ENCODE measurements around the gene SMG7. TPM values are rescaled to one million over a fixed set of nuclear protein-coding genes. Genes with fewer than 3 reads are reported as not detected.

The SMG7 gene
- total RNA-seq, 1 donor from 2014 or later = 25.3 TPM

DNA sequence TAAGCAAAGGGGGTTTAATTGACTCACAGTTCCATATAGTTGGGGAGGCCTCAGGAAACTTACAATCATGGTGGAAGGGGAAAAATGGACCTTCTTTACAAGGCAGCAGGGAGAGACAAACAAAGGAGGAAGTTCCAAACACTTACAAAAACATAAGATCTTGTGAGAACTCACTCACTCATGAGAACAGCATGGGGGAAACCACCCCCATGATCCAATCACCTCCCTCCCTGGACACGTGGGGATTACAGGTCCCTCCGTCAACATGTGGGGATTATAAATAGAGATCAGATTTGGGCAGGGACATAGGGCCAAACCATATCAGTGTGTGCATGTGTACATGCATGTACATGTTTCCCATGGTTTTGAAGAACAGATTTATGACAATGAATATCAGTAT is 5.5 kb upstream of the SMG7 start:
- ATAC-seq (no peak), DNase-seq (ENCODE audit: low spot score) (no peak)

DNA sequence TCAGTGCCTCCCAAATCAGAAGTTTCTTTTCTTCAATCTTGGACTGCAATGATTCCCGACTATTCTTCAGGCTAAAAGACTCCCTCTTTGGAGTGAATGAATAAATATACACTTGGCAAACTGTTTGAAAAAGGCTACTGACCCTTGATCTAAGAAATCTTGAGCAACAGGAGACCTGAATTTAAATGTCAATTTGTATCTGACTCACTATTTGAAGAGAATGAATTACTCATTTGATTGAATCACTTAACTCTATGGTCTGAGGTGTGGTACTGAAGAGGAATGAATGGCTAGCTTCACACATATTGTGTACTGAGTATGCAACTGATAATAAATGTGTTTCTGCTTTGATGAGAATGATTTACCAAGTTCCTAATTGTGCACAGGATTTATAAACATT is 4.6 kb upstream of the SMG7 start:
- DNase-seq (ENCODE audit: low spot score) (no peak), ATAC-seq (no peak)

DNA sequence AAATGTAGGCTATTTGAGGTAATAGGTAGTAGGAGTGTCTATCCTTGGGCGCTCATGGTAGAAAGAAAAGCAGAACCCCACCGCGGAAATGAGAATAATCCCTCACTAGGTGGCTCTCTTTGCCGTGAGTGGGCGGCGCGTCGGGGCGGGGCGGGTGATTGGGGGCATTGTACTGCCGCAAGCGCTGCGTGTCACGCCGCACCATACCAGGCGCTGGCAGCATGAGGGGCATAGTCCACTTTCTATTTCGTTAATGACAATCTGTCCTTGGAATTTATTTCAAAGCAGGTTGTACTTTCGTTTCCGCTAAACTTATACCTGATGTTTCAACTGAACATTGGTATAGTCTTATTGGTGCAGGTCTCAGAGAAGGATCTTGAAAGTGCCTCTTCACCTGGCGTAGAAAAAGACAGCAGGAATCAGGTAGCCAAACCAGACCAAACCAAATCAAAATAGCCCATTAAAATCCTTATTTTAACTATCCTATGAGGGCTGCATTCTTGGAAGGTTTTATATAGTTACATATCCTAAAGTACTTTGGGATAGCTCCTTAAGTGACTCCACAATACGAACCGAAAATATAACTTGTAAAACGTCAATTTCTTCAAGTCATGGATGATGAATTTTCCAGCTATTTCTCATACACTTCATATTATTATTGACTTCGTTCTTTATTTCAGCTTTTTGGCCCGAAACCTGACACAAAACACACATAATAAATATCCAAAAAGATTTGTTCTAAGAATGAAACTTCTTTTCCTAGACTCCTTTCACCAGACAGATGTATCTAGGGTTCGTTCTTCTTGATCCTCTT is 1.9 kb upstream of the SMG7 start:
- ATAC-seq = peak; percentile 64
- DNase-seq (ENCODE audit: low spot score) = peak; percentile 95

DNA sequence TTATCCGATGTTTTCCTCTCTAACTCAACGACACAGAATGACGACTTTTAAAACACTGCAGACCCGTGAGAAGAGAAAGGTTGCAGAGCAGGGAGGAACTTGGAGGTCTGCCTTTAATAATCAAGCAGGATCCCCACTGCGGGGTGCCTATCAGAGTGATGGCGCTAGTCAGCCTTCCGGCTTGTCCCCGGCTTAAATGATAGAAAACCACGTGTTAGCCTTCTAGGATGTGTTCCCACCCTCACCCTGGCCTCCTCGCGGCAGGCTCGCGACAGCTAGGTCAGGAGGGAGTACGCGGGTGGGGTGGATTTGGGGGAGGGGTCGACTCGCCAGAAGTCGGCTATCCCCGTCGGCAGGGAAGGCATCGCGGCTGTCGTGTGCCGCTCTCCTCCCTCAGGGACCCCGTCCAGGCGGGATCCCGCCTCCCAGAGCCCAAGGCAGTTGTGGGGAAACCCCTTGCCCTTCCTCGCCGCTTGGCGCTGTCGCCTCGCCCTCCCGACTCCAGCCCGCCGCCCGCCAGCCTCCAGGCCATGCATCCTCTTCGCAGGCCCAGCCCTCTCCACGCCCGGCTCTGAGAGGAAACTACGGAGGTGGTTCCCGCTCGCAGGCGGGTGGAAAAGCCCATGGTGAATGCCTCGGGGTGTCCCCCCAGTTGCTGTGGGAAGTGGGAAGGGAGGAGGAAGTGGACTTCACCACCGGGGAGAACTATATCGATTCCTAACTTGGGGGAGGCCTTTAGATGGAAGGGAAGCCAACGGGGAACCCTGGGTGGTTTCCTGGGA is 1.1 kb upstream of the SMG7 start:
- ATAC-seq = peak; percentile 45
- peak; percentile 75 for DNase-seq (ENCODE audit: low spot score)

DNA sequence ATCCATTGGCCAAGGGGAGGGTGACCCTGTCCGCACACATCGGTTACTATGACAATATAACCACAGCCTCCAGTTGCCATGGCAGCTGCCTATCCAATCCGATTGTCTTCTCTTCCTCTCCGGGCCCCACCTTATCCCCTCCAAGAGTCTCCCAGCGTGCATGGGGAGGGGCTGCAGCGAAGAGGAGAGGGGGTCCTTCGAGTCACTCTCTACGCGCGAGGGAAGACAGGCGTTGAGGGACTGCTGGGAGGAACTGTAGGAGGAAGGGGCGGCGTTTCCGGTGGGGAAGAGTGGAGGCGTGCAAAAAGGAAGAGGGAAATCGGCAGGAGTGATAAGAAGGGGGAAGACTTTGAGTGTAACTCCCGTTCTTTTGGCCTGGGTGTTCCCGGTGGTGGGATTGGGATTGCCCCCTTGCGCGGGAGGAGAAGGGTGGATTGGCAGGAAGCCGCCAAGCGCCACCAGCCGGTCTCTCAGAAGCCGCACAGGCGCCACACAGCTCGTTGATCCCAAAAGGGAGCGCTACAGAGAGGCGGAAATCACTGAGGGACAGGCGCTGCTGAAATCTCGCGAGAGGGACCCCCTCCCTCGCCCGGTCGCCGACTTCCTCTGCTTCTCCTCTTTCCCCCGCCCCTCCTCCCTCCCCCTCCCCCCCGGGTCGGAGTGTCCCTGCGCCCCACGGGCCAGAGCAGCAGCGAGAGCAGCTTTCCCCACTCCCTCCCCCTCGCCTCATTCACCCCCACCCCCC is 384 bp upstream of the SMG7 start:
- DNase-seq (ENCODE audit: low spot score) = peak; percentile 98

DNA sequence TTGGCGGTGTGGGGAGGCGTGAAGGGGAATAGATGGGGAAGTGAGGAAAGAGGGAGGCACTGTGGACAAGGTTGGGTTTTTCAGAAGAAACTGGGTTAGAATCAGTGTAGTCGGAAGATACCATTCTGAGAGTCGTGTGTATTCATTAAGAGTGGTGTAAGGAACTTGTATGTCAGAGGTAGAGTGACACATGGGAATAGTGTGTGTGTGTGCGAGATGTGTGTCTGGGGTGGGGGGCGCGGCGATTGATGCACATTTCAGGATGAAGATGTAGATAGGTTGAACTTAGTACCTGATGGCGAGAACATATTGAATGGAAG is 878 bp downstream of the SMG7 start:
- no peak for ATAC-seq
- no peak for DNase-seq (ENCODE audit: low spot score)

More for the DNA sequence above, 384 bp upstream of the SMG7 start:
- peak; percentile 78 for ATAC-seq

DNA sequence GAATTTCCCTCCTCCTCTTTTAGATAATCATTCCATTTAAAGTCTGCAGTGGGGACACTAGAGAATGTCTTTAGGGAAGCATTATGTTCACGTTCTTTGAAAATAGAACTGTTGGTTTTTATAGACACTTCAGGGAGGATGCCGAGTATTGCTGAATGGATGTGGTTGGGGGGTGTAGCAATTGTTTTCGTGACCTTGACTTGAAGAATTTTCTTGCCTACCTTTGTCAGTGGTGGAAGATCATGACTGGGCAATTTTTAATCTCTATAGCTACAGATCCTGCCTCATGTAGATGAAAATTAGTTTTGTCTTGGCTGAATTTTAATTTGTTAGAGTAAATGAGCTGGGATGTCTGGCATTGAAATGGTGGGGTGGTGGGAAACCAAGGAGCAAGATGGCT is 3.8 kb downstream of the SMG7 start:
- no peak for ATAC-seq
- DNase-seq (ENCODE audit: low spot score) = no peak

DNA sequence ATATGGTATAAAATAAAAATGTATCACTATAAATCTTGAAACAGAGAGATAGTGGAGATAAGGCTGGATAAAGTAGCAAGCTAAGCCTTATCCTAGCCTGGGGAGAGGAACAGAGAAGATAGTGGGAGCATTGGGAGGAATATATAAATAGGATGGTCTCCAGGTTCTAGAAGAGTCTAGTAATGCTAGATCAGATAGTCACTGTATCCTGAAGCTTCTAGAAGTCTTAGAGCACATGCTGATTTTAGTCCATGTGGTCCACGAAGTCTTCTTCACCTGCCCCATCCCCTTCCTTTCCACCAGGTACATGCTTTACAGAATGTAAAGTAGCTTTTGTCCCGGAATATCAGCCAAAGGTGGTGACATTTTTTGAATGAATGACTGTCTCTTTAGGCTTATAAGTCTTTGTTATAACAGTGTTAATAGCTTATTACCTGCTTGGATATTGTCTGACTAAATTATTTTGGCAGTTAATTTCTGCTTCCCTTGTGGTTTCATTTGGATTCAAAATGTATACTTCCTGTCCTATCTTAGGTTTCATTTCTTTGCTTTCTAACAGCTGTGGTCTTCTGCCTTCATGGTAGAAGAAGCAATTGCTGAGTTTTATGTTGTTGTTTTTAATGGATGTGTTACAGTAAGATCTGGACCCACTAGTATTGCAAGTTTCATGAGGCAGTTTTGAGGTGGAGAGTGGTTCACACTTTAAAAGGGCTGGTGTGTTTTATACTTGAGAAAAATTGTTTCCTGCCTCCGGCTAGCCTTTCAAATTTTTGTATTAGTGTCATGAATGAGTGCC is 5.9 kb downstream of the SMG7 start:
- ATAC-seq = no peak
- no peak for DNase-seq (ENCODE audit: low spot score)

DNA sequence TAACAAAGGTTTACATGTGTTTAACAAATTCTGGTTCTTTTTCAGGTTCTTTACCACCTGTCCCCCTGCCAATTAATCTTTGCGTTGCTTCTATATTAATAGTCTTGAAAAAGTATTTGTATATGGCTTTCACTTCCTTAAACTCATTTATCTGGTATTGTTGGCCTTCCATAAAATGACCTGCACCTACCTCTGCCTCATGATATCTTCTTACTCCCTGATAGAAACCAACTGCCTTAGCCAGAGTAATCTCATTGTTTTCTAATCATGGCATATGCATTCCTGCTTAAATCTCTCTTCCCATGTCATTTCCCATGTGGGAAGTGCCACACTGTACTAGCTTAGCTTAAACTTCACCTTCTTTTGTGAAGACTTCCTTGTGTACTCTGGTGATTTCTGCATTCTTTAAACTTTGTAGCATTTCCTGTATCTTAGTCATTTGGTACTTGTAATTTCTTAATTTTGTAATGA is 8.7 kb downstream of the SMG7 start:
- ATAC-seq (no peak), DNase-seq (ENCODE audit: low spot score) (no peak)

DNA sequence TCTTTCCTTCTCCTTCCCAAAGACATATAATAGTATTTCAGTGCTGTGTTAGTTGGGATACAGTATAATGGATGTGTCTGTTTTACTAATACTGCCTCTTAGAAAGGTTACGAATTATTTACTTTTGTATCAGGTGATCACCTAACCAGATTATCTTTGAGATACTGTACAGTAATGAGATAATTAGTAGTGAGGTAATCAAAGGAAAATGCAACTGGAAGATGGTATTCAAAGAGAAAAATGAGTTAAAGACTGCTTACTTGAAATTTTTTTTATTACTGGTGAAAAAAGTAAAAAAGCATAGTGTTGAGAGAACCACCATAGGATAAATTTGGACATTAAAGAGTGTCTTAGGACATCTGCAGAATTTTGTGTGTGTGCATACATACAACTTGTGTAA is 10.9 kb downstream of the SMG7 start:
- DNase-seq (ENCODE audit: low spot score) = no peak
- no peak for ATAC-seq

DNA sequence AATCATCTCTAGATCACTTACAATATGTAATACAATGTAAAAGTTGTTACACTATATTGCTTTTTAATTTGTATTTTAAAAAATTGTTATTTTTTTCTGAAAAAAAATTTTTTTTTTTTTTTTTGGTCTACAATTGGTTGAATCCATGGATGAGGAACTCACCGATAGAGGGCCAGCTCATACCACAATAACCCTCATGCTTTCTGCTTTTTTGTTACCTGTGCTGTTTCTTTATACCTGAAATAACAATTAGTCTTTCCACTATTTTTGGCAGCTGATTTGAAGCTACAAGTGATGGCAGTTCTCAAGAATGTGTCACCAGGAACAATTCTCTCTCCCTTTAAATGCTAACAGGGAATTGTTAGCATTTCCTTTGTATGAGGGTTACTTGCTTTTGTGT is 12.0 kb downstream of the SMG7 start:
- no peak for ATAC-seq
- DNase-seq (ENCODE audit: low spot score) = no peak

DNA sequence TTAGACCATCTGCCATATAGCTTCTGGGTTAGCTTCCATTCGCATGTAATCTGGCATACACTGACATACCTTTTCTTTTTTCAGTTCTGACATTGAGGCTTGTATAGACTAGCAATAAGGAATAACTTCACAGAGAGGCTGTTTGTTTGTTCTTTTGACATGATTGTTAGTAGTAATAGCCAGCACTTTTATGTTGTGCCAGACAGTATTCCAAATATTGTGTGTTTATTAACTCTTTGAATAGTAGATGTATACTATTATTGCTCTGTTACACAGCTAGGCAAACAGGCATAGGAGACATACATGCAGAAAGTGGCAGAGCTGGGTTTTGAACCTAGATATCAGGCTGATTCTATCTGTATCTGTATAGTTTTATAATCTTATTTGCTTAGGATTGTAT is 12.6 kb downstream of the SMG7 start:
- ATAC-seq (no peak), DNase-seq (ENCODE audit: low spot score) (no peak)

DNA sequence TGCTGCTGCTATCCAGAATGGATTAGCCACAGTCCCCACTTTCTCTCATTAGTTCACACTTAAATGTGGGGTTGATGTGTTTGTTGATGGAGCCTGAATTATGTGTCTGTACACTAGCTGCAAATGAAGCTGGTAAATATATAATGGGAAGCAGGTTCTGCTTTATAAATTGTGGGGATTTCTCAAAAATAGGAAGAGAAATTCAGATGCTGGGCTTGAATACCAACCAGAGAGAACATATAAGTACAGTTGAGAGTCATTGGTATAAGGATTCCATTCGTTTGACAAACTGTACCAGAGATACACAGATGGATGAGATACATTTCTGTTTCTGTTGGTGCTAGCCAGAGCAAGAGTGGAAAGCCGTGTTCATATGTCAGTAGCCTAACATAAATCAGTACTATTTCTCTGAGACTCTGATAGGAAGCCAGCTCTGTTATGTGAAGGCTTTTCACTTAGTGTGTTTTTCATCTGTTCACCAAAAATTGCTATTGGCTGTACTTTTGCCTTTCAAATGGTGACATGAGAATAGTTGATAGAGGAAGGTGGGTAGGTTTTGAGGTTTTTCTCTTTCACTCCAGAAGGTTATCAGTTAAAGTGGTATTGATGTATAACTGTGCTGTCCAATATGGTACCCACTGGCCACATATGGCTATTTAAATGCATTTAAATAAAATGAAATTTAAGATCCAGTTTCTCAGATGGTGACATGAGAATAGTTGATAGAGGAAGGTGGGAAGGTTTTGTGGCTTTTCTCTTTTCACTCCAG is 15.6 kb downstream of the SMG7 start:
- ATAC-seq = no peak
- no peak for DNase-seq (ENCODE audit: low spot score)

DNA sequence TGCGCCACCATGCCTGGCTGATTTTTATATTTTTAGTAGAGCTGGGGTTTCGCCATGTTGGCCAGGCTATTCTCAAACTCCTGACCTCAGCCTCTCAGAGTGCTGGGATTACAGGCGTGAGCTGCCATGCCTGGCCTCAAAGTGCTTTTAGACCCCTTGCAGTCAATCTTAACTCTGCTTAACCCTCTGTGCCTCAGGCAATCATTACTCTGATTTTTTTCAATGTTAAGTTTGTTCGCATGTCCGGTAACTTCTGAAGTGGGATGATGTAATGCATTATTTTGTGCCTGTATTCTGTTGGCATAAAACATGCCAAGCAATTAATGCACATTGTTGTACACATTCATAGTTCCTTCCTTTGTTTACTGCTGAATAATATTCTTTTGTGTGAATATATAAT is 18.6 kb downstream of the SMG7 start:
- ATAC-seq = no peak

DNA sequence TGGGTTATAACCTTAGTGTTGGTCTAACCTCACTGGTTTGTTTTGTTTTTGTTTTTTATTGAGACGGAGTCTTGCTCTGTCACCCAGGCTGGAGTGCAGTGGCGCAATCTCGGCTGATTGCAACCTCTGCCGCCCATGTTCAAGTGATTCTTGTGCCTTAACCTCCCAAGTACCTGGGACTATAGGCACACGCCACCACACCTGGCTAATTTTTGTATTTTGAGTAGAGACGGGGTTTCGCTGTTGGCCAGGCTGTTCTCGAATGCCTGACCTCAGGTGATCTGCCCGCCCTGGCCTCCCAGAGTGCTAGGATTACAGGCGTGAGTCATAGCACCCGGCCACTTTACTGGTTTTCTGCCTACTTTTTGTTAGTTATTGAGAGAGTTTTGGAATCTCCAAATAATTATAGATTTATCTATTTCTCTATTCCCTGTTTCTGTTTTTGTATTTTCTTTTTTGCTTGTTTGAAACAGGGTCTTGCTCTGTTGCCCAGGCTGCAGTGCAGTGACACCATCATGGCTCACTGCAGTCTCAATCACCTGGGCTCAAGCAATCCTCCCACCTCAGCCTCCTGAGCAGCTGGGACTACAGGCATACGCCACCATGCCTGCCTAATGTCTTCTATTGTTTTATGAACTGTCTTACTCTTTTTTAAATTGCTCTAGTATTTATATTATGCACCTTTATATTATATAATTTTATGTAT is 21.4 kb downstream of the SMG7 start:
- no peak for ATAC-seq
- no peak for DNase-seq (ENCODE audit: low spot score)

More for the DNA sequence above, 18.6 kb downstream of the SMG7 start:
- no peak for DNase-seq (ENCODE audit: low spot score)

DNA sequence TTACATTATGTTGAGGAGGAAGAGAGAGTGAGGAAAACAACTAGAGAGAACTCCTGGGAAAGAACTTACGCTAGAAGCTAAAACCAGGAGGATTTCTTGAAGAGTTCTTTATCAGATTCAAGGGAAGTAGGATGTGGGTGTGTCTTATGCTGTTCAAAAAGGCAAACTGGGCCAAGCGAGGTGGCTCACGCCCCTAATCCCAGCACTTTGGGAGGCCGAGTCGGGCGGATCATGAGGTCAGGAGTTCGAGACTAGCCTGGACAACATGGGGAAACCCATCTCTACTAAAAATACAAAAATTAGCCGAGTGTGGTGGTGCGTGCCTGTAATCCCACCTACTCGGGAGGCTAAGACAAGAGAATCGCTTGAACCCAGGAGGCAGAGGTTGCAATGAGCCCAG is 23.1 kb downstream of the SMG7 start:
- DNase-seq (ENCODE audit: low spot score) = no peak
- no peak for ATAC-seq

DNA sequence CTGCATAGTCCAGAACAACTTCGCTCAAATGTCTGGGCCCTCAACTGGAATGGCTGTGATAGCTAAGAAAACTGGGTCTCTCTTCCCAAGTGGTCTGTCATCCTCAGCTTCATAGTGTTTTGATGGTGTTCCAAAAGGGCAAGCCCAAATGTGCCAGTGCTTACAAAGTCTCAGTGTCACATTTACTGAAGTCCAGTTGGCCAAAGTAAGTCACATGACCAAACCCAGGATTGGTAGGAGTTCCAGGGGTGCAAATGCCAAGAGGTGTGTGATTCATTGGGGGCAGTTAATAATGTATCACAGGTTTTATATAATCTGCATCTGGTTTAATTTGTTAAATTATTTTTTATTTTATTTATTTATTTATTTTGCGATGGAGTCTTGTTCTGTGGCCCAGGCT is 24.9 kb downstream of the SMG7 start:
- DNase-seq (ENCODE audit: low spot score) = no peak
- no peak for ATAC-seq

DNA sequence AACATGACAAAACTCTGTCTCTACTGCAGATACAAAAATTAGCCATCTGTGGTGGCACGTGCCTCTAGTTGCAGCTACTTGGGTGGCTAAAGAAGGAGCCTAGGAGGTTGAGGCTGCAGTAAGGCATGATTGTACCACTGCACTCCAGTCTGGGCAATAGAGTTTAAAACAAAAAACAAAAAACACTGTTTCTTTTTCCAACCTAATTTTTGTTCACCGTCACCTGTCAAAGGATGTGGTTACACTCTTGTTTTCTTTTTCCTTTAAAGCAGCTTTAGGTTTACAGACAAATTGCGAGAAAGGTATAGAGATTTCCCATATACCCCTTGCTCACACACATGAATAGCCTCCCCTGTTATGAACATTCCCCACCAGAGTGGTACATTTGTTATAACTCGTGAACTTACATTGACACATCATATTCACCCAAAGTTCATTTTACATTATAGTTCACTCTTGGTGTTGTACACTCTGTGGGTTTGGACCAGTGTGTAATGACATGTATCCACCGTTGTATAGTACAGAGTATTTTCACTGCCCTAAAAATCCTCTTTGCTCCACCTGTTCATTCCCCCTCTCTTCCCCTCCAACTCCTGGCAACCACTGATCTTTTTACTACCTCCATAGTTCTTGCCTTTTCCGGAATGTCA is 26.2 kb downstream of the SMG7 start:
- DNase-seq (ENCODE audit: low spot score) (no peak), ATAC-seq (no peak)
